GM06990 (cell line): ENCODE data around the gene SMOC2.

Source experiments
- DNase-seq: peaks from one replicate; pipeline ENCODE4 v3.0.0-alpha.2; 2011; ENCODE audit not compliant: insufficient read length; ENCODE audit errors: extremely low read depth
- H3K27me3 ChIP-seq: replicated peaks from 2 replicates; pipeline ENCODE4 v1.6.0; 2011; ENCODE audit warnings: low read length; ENCODE audit not compliant: control insufficient read depth, insufficient read depth
- H3K36me3 ChIP-seq: 2 replicates; pipeline ENCODE4 v1.5.1; 2011; ENCODE audit warnings: low read length; ENCODE audit not compliant: control insufficient read depth, insufficient read depth
- H3K4me3 ChIP-seq: replicated peaks from 2 replicates; pipeline ENCODE4 v1.5.1; 2011; ENCODE audit warnings: low read depth, mild to moderate bottlenecking, control low read depth, low read length
- CTCF ChIP-seq: IDR thresholded peaks from 2 replicates; pipeline ENCODE4 v1.5.1; 2011; ENCODE audit warnings: low read length, control low read depth, mild to moderate bottlenecking, inconsistent platforms; ENCODE audit not compliant: insufficient read depth, poor library complexity, severe bottlenecking

Gene SMOC2

DNA sequence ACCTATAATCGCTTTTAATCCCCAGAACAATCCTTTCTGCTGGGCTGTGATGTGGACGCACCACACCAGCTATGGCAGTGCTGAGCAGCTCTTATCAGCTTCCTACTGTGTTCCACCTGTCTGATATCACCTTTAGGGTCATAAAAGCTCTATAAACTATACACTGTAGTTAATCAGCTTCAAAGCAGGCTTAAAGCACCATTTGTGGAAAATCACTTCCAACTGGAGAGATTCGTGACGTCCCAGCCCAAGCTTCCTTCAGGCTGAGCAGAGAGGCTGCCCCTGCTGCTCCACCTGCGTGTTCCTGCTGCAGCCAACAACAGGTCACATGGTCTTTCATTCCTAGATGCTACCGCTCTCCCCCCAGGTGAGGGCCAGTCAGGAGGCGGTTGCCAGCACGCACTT is 156.5 kb downstream of the SMOC2 start:
- Histone ChIP-seq H3K4me3 (no peak overlapping the region), H3K36me3 (no peaks in the 10 kb centered on the region), H3K27me3 (no peaks in the 10 kb centered on the region)
- no peak for DNase-seq
- TF ChIP-seq CTCF: no peak

DNA sequence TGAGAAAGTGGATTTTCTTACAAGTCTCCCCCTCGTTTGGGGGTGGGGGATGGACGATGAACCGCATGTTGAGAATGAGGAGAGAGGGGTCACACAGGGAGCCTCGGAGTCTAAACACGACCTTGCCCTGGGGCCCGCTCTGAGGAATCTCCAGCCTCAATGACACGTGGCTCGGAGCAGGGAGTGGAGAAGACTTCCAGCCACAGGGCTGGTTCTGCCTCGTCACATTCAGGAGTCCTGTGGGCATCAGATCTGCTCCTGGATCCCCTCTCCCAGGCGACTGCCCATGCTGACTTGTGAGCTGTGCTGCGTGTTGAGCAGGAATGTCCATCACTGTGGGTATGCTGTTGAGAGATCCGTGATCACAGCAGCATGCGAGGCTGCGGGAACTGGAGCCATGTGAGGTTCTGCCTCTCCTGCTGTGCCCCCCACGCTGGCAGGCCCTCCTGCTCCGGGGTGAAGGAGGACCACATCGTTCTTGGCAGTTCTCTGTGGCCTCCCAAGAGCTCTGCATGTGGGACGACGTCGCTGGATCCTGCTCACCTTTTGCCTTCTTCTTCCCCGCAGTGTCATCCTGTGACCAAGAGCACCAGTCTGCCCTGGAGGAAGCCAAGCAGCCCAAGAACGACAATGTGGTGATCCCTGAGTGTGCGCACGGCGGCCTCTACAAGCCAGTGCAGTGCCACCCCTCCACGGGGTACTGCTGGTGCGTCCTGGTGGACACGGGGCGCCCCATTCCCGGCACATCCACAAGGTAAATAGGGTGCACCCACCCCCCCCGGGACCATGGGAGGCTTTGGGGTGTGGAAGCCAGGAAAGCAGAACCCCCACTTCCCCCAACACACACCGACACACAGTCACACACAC is 157.5 kb downstream of the SMOC2 start:
- Histone ChIP-seq H3K4me3 (no peak overlapping the region), H3K27me3 (no peaks in the 10 kb centered on the region), H3K36me3 (no peaks in the 10 kb centered on the region)
- no peak for TF ChIP-seq CTCF
- DNase-seq: no peak

GRCh38 chr6:168599118-168599494 is 158.1 kb downstream of the SMOC2 start:
- H3K27me3 ChIP-seq: no peaks in the 10 kb centered on the region
- H3K36me3 ChIP-seq: no peaks in the 10 kb centered on the region
- no peak overlapping the region for H3K4me3 ChIP-seq
- TF ChIP-seq CTCF: no peak
- DNase-seq: no peak

GRCh38 chr6:168599769-168600330 is 158.9 kb downstream of the SMOC2 start:
- TF ChIP-seq CTCF: no peak
- no peaks in the 10 kb centered on the region for H3K27me3 ChIP-seq
- no peak overlapping the region for H3K4me3 ChIP-seq
- H3K36me3 ChIP-seq: no peaks in the 10 kb centered on the region
- no peak for DNase-seq

DNA sequence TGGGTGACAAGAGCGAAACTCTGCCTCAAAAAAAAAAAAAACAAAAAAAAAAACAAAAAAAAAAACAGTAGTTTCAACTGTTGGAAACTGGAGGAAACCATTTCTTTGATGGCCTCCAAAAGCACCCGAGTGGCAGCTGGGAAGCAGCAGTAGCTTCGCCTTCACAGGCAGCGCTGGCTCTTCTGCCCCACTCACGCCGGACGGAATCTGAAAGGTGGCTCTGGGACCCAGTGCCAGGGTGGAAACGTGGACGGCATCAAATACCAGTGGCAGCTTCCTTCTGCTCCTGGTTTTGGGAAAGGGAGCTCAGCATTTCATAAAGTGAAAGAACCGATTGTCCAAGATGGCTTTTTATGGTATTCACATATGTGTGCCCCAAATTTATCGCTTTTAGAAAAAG is 159.4 kb downstream of the SMOC2 start:
- H3K4me3 ChIP-seq: no peak overlapping the region
- H3K36me3 ChIP-seq: no peaks in the 10 kb centered on the region
- DNase-seq: no peak
- H3K27me3 ChIP-seq: no peaks in the 10 kb centered on the region
- TF ChIP-seq CTCF: no peak
